Brain microvascular endothelial cell (primary cell): ENCODE results near the gene ANGPTL7.

Experiments used
- DNase-seq: peaks from one replicate; pipeline ENCODE4 v3.0.0-alpha.2; 2020
- H3K27ac ChIP-seq: fragments of 250-450 bp; sonication (Bioruptor Pico); 2 replicates; pipeline ENCODE4 v1.5.1; 2020; ENCODE audit warnings: mild to moderate bottlenecking, moderate library complexity
- H3K27me3 ChIP-seq: fragments of 250-450 bp; sonication (Bioruptor Pico); replicated peaks from 2 replicates; pipeline ENCODE4 v1.5.1; 2020; ENCODE audit warnings: mild to moderate bottlenecking
- H3K36me3 ChIP-seq: fragments of 250-450 bp; sonication (Bioruptor Pico); replicated peaks from 2 replicates; pipeline ENCODE4 v1.5.1; 2020; ENCODE audit warnings: mild to moderate bottlenecking
- H3K4me3 ChIP-seq: 2 replicates; pipeline ENCODE4 v1.5.1; 2011; ENCODE audit warnings: low read depth, mild to moderate bottlenecking, control low read depth, low read length, moderate library complexity
- in situ Hi-C: cut with HindIII; loops from 2 replicates; pipeline ENCODE4 v1.10.0; 2017; ENCODE audit warnings: low sequenced_read_pairs, low pct_ligation_motif_present
- TF ChIP-seq, protein P1 (sequence below): IDR thresholded peaks from 2 replicates; pipeline ENCODE4 v1.5.1; 2011; ENCODE audit warnings: low read depth, mild to moderate bottlenecking, moderate library complexity, low read length, control low read depth, inconsistent platforms; ENCODE audit errors: missing control alignments

ANGPTL7 gene, protein sequence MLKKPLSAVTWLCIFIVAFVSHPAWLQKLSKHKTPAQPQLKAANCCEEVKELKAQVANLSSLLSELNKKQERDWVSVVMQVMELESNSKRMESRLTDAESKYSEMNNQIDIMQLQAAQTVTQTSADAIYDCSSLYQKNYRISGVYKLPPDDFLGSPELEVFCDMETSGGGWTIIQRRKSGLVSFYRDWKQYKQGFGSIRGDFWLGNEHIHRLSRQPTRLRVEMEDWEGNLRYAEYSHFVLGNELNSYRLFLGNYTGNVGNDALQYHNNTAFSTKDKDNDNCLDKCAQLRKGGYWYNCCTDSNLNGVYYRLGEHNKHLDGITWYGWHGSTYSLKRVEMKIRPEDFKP

DNA sequence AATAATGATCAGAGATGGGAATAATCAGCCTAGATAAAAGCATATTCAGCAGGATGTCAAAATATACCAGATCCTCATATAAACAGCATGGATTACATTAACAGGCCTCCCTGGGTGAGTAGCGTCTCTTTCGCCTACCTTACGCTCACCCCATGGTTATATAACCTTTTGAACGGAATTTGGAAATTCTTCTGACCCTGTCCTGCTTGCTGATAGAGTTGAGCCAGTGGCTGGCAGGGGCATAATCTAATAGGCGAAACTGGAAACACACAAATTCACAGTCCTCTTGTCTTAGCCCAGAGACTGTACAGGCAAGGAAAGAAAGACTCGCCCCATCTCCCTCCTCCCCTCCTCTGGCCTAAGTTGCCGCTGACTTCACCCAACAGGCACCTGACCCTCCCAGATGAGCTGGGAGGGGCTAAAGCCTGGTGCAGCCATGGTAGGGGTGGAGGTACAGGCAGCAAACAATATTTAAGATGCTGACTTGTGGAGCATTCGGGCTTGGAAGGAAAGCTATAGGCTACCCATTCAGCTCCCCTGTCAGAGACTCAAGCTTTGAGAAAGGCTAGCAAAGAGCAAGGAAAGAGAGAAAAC lies at the start of gene ANGPTL7:
ANGPTL7 (plus strand) TSS at position 498 of the 594 bp plus-strand sequence. CDS start 225 bp downstream, outside the sequence.
- in situ Hi-C loops = no loop called here
- TF ChIP-seq, protein P1, sequence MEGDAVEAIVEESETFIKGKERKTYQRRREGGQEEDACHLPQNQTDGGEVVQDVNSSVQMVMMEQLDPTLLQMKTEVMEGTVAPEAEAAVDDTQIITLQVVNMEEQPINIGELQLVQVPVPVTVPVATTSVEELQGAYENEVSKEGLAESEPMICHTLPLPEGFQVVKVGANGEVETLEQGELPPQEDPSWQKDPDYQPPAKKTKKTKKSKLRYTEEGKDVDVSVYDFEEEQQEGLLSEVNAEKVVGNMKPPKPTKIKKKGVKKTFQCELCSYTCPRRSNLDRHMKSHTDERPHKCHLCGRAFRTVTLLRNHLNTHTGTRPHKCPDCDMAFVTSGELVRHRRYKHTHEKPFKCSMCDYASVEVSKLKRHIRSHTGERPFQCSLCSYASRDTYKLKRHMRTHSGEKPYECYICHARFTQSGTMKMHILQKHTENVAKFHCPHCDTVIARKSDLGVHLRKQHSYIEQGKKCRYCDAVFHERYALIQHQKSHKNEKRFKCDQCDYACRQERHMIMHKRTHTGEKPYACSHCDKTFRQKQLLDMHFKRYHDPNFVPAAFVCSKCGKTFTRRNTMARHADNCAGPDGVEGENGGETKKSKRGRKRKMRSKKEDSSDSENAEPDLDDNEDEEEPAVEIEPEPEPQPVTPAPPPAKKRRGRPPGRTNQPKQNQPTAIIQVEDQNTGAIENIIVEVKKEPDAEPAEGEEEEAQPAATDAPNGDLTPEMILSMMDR = no peak
- H3K4me3 ChIP-seq = no peak within 1 kb of the TSS
- H3K27me3 ChIP-seq = no peaks in the 10 kb centered on the region
- DNase-seq = no peak
- H3K36me3 ChIP-seq = peaks cover 31% of the 10 kb centered on the region
- H3K27ac ChIP-seq = no peak within 1 kb of the TSS

DNA sequence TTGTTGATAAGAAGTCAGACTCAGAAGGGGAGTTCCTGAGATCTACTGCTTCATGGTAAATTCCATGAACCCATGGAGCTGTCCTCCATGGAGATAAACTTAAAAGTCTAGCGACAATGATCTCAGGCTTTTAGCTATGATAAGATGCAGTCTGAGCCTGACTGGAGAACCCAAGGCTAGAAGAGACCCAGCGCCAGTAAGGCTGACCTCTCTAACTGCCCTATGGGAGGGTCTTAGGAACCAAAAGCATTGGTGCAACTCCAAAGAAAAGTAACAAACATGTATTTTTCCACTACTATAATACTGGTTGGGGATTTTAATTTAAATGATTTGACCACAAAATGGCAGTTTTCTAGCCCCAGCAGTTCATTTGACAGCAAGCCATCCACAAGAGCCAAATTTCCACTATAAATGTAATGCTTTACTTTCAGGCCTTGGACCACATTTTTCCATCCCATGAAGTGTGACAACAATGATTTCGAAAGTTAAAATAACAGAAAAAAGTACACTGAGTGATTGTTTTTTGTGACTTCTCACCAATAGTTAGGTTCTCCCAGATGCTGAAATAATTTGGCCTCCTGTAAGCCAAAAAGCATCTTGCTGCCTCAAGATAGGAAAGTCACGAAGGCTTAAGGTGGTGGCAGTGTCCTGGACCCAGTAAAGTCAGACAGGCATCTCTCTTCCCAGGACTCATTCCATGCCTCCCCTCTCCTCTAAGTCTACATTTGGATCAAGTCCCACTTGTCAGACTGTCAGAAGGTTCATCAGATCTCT lies 46.4 kb upstream of the ANGPTL7 start:
- DNase-seq = no peak
- in situ Hi-C loops = no loop called here
- Histone ChIP-seq H3K4me3 (no peak overlapping the region), H3K27me3 (no peaks in the 10 kb centered on the region), H3K27ac (no peak overlapping the region), H3K36me3 (peaks cover 44% of the 10 kb centered on the region)
- TF ChIP-seq, protein P1 = no peak

DNA sequence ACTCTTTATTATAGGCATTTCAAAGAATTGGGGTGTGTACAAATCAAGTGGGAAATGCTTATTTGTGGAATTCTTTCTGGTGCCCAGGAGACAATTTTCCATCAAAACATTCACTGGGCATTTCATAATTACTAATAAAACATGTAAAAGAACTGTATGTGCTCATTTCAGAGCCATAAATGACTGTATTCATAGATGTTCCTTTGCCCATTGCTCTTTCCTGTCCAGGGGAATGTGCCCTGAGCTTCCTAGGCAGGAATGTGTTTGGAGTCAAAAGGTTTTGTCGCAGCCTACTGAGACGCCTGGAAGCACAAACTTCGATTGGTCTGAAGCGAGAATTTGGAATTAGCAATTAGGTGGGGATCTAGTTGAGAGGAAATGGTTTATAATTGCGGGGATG lies 45.8 kb upstream of the ANGPTL7 start:
- no peak overlapping the region for H3K4me3 ChIP-seq
- no peak overlapping the region for H3K27ac ChIP-seq
- peaks cover 44% of the 10 kb centered on the region for H3K36me3 ChIP-seq
- in situ Hi-C loops = no loop called here
- no peak for DNase-seq
- TF ChIP-seq, protein P1 = no peak
- no peaks in the 10 kb centered on the region for H3K27me3 ChIP-seq

DNA sequence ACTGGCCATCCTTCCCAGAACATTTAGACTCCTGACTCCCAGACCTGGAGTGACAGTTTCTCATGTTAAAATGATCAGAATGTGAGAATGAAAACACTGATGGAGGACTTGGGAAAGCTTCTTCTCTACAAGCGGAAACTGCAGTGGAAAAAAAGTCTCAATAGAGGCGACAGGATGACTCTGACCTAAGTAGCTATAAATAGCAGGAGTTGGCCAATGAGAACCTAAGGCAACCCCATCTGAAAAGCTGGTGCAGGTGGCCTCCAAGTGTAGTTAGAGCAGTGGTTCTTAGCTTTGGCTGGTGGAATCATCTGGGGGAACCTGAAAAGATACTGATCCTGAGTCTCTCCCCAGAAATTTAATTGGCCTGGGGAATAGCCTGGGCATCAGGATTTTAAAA lies 45.2 kb upstream of the ANGPTL7 start:
- no peak overlapping the region for H3K4me3 ChIP-seq
- no peak for DNase-seq
- peaks cover 40% of the 10 kb centered on the region for H3K36me3 ChIP-seq
- H3K27me3 ChIP-seq = no peaks in the 10 kb centered on the region
- in situ Hi-C loops = no loop called here
- TF ChIP-seq, protein P1 = no peak
- H3K27ac ChIP-seq = no peak overlapping the region

DNA sequence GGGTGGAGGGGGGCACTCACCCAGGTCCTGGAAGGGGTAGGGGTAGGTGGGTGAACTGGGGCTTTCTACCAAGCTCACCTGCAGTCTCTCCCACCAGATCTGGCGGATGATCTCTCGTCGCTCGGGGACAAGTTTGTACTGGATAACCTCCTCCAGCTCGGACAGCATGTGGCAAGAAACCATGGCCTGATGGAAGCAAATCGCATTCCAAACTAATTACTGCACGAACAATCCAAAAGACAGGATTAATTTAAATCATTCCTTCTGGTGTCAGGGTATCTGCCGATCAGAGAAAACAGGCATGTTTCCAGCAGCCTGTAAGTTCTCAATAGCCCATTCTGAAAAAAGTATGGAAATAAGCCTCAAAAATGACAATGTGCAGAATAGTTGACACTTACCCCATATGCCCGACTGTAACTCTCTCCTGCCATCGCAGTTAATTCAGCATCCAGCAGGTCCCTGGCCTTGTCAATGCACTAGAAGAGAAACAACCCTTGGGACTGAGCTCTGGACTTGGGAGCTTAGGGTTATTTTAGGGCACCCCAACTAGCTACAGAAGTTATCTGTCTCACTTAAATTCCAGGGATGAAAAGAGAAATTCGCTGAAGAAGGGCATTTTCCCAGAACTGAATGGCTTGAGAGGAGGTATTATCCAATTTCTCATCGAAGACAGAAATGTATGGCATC lies 44.4 kb upstream of the ANGPTL7 start:
- H3K36me3 ChIP-seq = peaks cover 45% of the 10 kb centered on the region

More for the DNA sequence above, 44.4 kb upstream of the ANGPTL7 start:
- in situ Hi-C loops = no loop called here
- Histone ChIP-seq H3K27ac (no peak overlapping the region), H3K4me3 (no peak overlapping the region), H3K27me3 (no peaks in the 10 kb centered on the region)
- no peak for DNase-seq
- TF ChIP-seq, protein P1 = no peak
